GM23248 (cell line): ENCODE data around the gene ADISSP.

ENCODE experiments used
- EZH2 ChIP-seq: fragments of 200-600 bp; sonication (generic); IDR thresholded peaks from 2 replicates; pipeline ENCODE4 v1.6.1; 2018; ENCODE audit warnings: antibody characterized with exemption, mild to moderate bottlenecking; ENCODE audit not compliant: insufficient read depth, poor library complexity, severe bottlenecking
- EZH2phosphoT487 ChIP-seq: fragments of 200-600 bp; sonication (generic); IDR thresholded peaks from 2 replicates; pipeline ENCODE4 v1.6.1; 2018; ENCODE audit warnings: antibody characterized with exemption, moderate library complexity, mild to moderate bottlenecking, low read depth; ENCODE audit not compliant: insufficient read depth

GRCh38 chr20:3797592-3798372 lies 30.2 kb upstream of the ADISSP start:
- TF ChIP-seq EZH2: no peak
- no peak for TF ChIP-seq EZH2phosphoT487
